Endothelial cell (in vitro differentiated cells): ENCODE data around the gene ELOVL2. TPM values are rescaled to one million over a fixed set of nuclear protein-coding genes. Genes with fewer than 3 reads are reported as not detected.

Source experiments
- DNase-seq: peaks from one replicate; pipeline ENCODE4 v3.0.0; 2021; ENCODE audit warnings: low spot score
- H3K27ac Mint-ChIP-seq: one replicate; pipeline ENCODE4 v1.8.0; 2021; ENCODE audit warnings: mixed read lengths, inconsistent platforms; ENCODE audit not compliant: unreplicated experiment
- H3K27me3 Mint-ChIP-seq: one replicate; pipeline ENCODE4 v1.8.0; 2021; ENCODE audit warnings: mild to moderate bottlenecking, moderate library complexity, mixed read lengths, inconsistent platforms; ENCODE audit not compliant: unreplicated experiment
- H3K36me3 Mint-ChIP-seq: one replicate; pipeline ENCODE4 v1.8.0; 2021; ENCODE audit warnings: mild to moderate bottlenecking, low read depth, mixed read lengths, inconsistent platforms; ENCODE audit not compliant: unreplicated experiment
- H3K4me1 Mint-ChIP-seq: one replicate; pipeline ENCODE4 v1.8.0; 2021; ENCODE audit warnings: mild to moderate bottlenecking, mixed read lengths, inconsistent platforms; ENCODE audit not compliant: unreplicated experiment
- H3K4me3 Mint-ChIP-seq: one replicate; pipeline ENCODE4 v1.8.0; 2021; ENCODE audit warnings: mild to moderate bottlenecking, mixed read lengths, inconsistent platforms; ENCODE audit not compliant: unreplicated experiment
- H3K9me3 Mint-ChIP-seq: one replicate; pipeline ENCODE4 v1.8.0; 2021; ENCODE audit warnings: mixed read lengths, inconsistent platforms; ENCODE audit not compliant: unreplicated experiment
- CTCF ChIP-seq: fragments of 200-600 bp; sonication (generic); IDR thresholded peaks from one replicate; pipeline ENCODE4 v1.5.0; 2021; ENCODE audit warnings: antibody characterized with exemption; ENCODE audit not compliant: unreplicated experiment
- total RNA-seq: library from RNA; stranded (reverse); fragmentation: NEBNext Ultra II Directional; extraction: Animal tissue kit (Norgen Biotek cat#: 25700); gene quantifications from one replicate; pipeline ENCODE4 v1.2.1, GENCODE V29; 2021; ENCODE audit not compliant: unreplicated experiment

Gene ELOVL2
- total RNA-seq, 1 donor from 2014 or later: 0.31 TPM

GRCh38 chr6:11002176-11002575 lies 41.9 kb downstream of the ELOVL2 start:
- no peak overlapping the region for H3K4me3 Mint-ChIP-seq
- TF ChIP-seq CTCF: no peak
- peaks cover 7% of the 10 kb centered on the region for H3K4me1 Mint-ChIP-seq

GRCh38 chr6:10999994-11000393 lies 44.1 kb downstream of the ELOVL2 start:
- Mint-ChIP-seq H3K36me3 (no peaks in the 10 kb centered on the region), H3K4me3 (no peak overlapping the region), H3K9me3 (no peaks in the 10 kb centered on the region), H3K4me1 (peaks cover 7% of the 10 kb centered on the region), H3K27ac (no peak overlapping the region), H3K27me3 (peaks cover 1% of the 10 kb centered on the region)
- DNase-seq: no peak
- TF ChIP-seq CTCF: no peak

More at GRCh38 chr6:11002176-11002575, 41.9 kb downstream of the ELOVL2 start:
- Mint-ChIP-seq H3K36me3 (no peaks in the 10 kb centered on the region), H3K27me3 (peaks cover 4% of the 10 kb centered on the region), H3K27ac (no peak overlapping the region), H3K9me3 (no peaks in the 10 kb centered on the region)
- no peak for DNase-seq

- H3K27me3 Mint-ChIP-seq: no peaks in the 10 kb centered on the region
Observed at GRCh38 chr6:10995114-10995707, 48.9 kb downstream of the ELOVL2 start.

GRCh38 chr6:10993896-10994295 lies 50.2 kb downstream of the ELOVL2 start:
- no peaks in the 10 kb centered on the region for H3K4me1 Mint-ChIP-seq
- no peaks in the 10 kb centered on the region for H3K36me3 Mint-ChIP-seq
- no peak for DNase-seq
- H3K4me3 Mint-ChIP-seq: no peak overlapping the region
- H3K27ac Mint-ChIP-seq: no peak overlapping the region
- no peak for TF ChIP-seq CTCF
- H3K9me3 Mint-ChIP-seq: no peaks in the 10 kb centered on the region
- peaks cover 1% of the 10 kb centered on the region for H3K27me3 Mint-ChIP-seq

More at GRCh38 chr6:10995114-10995707, 48.9 kb downstream of the ELOVL2 start:
- no peak for DNase-seq
- Mint-ChIP-seq H3K27ac (no peak overlapping the region), H3K4me3 (no peak overlapping the region), H3K4me1 (peaks cover 7% of the 10 kb centered on the region), H3K36me3 (no peaks in the 10 kb centered on the region), H3K9me3 (no peaks in the 10 kb centered on the region)
- TF ChIP-seq CTCF: no peak

GRCh38 chr6:10991115-10991514 lies 53.0 kb downstream of the ELOVL2 start:
- no peaks in the 10 kb centered on the region for H3K4me1 Mint-ChIP-seq
- no peaks in the 10 kb centered on the region for H3K36me3 Mint-ChIP-seq
- H3K27ac Mint-ChIP-seq: no peak overlapping the region
- H3K4me3 Mint-ChIP-seq: no peak overlapping the region
- peaks cover 3% of the 10 kb centered on the region for H3K27me3 Mint-ChIP-seq
- TF ChIP-seq CTCF: no peak
- no peak for DNase-seq
- no peaks in the 10 kb centered on the region for H3K9me3 Mint-ChIP-seq
